HL-60 (cell line): ENCODE data around the gene DDX50.
"Not testable (repeated sequence)": the region's sequence is repeated elsewhere in the genome, so short reads cannot be mapped to it uniquely, and the experiment has no call there.

Source experiments
- CTCF ChIP-seq: IDR thresholded peaks from one replicate; pipeline ENCODE4 v1.5.1; 2011; ENCODE audit warnings: low read length, control low read depth, inconsistent platforms; ENCODE audit not compliant: insufficient read depth
- POLR2AphosphoS5 ChIP-seq: IDR thresholded peaks from 2 replicates; pipeline ENCODE4 v1.6.1; 2012; ENCODE audit warnings: low read depth
- REST ChIP-seq: IDR thresholded peaks from 2 replicates; pipeline ENCODE4 v1.6.1; 2012; ENCODE audit warnings: low read depth; ENCODE audit not compliant: insufficient replicate concordance

- not testable (repeated sequence) for TF ChIP-seq POLR2AphosphoS5, CTCF, REST
Observed at GRCh38 chr10:68868173-68868572, 32.9 kb upstream of the DDX50 start.
